ENCODE results near the gene BTBD2. TPM values are rescaled to one million over a fixed set of nuclear protein-coding genes. Genes with fewer than 3 reads are reported as not detected.

The BTBD2 gene
- total and polyA plus RNA-seq, 2 of the 13 experiments (the other 11 are each of a cell fraction or from before 2014, with no cell fraction given), result 28.1 to 45.3 TPM

GRCh38 chr19:2011169-2011568 is 4.3 kb downstream of the BTBD2 start:
- POLR2A ChIA-PET, result no interaction called here

GRCh38 chr19:2010135-2010668 is 5.3 kb downstream of the BTBD2 start:
- H3K79me2 ChIP-seq (ENCODE audit: insufficient read depth, low read length), result peaks cover 2% of the 10 kb centered on the region
- no peak overlapping the region for H3K4me3 ChIP-seq (replicated peaks in 1 of 3; ENCODE audit: insufficient read depth in 1 of 3, low read depth in 2 of 3, low read length in 3 of 3)
- H3K27ac ChIP-seq (ENCODE audit: extremely low read length, insufficient read depth, low read length), result no peak overlapping the region
- no peak for FAIRE-seq
- H2AFZ ChIP-seq (ENCODE audit: low read length), result no peak overlapping the region
- ATAC-seq, result no peak
- in situ Hi-C loops (cut with HindIII; ENCODE audit: extremely low pct_ligation_motif_present, low pct_unique_long_range_greater_than_20kb) (no loop called here), intact Hi-C loops (cut with micrococcal nuclease; ENCODE audit: unreplicated experiment) (loop anchor here (10.0 kb wide), 1 partner anchor 145 kb away; the partner anchor contains the start of gene AP3D1)
- peak; percentile 6 for TF ChIP-seq AGO1 (IDR thresholded peaks at IDR 0.05; ENCODE audit: low read depth, low read length, poor library complexity, severe bottlenecking)
- TF ChIP-seq MIER3 (CRISPR knock-in tag; IDR thresholded peaks at IDR 0.05; ENCODE audit: borderline replicate concordance), result no peak
- TF ChIP-seq HNRNPLL (IDR thresholded peaks at IDR 0.05; ENCODE audit: low read depth, low read length, poor library complexity, severe bottlenecking), result no peak
- TF ChIP-seq RBFOX2 (IDR thresholded peaks at IDR 0.05; ENCODE audit: low read depth, low read length), result 0 out of 2 replicates have a peak, but pooled peaks have one; percentile 31
- no peak for DNase-seq (ENCODE audit: low spot score)
- no peaks in the 10 kb centered on the region for H3K27me3 ChIP-seq (ENCODE audit: control insufficient read depth in 1 of 2, insufficient read depth in 2 of 2, low read length in 2 of 2)
- H4K20me1 ChIP-seq (ENCODE audit: insufficient read depth, low read length), result peaks cover 3% of the 10 kb centered on the region; the same call in 1 of the 2 replicates
- CTCF ChIA-PET (ENCODE audit: low intra/inter-chr PET ratio, low total read pairs), result no interaction called here
- no peak overlapping the region for H3K9ac ChIP-seq (ENCODE audit: insufficient read depth, low read depth, low read length)
- no peaks in the 10 kb centered on the region for H3K9me3 ChIP-seq (ENCODE audit: low read length)
- peaks cover 16% of the 10 kb centered on the region for H3K4me1 ChIP-seq (ENCODE audit: insufficient read depth, low read length)
- POLR2A ChIA-PET, result no interaction called here
- no peak overlapping the region for H3K4me2 ChIP-seq (ENCODE audit: low read depth, low read length)
- BruUV-seq (replicated peaks), result no TSS peak
- 94% methylated on average over 8 of the region's 20 CpGs for whole genome bisulfite sequencing (ENCODE audit: low lambda C conversion rate)
- H3K36me3 ChIP-seq (replicated peaks in 1 of 2; ENCODE audit: control insufficient read depth in 1 of 2, insufficient read depth in 2 of 2, low read length in 2 of 2), result no peaks in the 10 kb centered on the region

More at GRCh38 chr19:2011169-2011568, 4.3 kb downstream of the BTBD2 start:
- Histone ChIP-seq H4K20me1 (ENCODE audit: insufficient read depth, low read length) (peaks cover 2% of the 10 kb centered on the region; the same call in 1 of the 2 replicates), H3K9me3 (ENCODE audit: low read length) (no peaks in the 10 kb centered on the region), H3K27me3 (ENCODE audit: control insufficient read depth in 1 of 2, insufficient read depth in 2 of 2, low read length in 2 of 2) (no peaks in the 10 kb centered on the region), H2AFZ (ENCODE audit: low read length) (no peak overlapping the region), H3K4me3 (replicated peaks in 1 of 3; ENCODE audit: insufficient read depth in 1 of 3, low read depth in 2 of 3, low read length in 3 of 3) (no peak overlapping the region), H3K4me1 (ENCODE audit: insufficient read depth, low read length) (peaks cover 18% of the 10 kb centered on the region), H3K9ac (ENCODE audit: insufficient read depth, low read depth, low read length) (no peak overlapping the region), H3K79me2 (ENCODE audit: insufficient read depth, low read length) (peaks cover 2% of the 10 kb centered on the region), H3K36me3 (replicated peaks in 1 of 2; ENCODE audit: control insufficient read depth in 1 of 2, insufficient read depth in 2 of 2, low read length in 2 of 2) (no peaks in the 10 kb centered on the region), H3K4me2 (ENCODE audit: low read depth, low read length) (no peak overlapping the region), H3K27ac (ENCODE audit: extremely low read length, insufficient read depth, low read length) (no peak overlapping the region)
- CTCF ChIA-PET (ENCODE audit: low intra/inter-chr PET ratio, low total read pairs), result no interaction called here
- TF ChIP-seq SNAI1 (CRISPR knock-in tag; IDR thresholded peaks at IDR 0.05; ENCODE audit: borderline replicate concordance), result no peak
- TF ChIP-seq ZIK1 (CRISPR knock-in tag; IDR thresholded peaks at IDR 0.05; ENCODE audit: borderline replicate concordance, low read depth), result no peak
- TF ChIP-seq RNF2 (conservative IDR thresholded peaks at IDR 0.05; ENCODE audit: low read depth), result no peak
- peak; percentile 71 for TF ChIP-seq AGO2 (optimal IDR thresholded peaks at IDR 0.05; ENCODE audit: low read depth, low read length)
- no peak for TF ChIP-seq FIP1L1 (IDR thresholded peaks at IDR 0.05; ENCODE audit: borderline replicate concordance, insufficient read depth, low read depth, low read length)
- peak; percentile 77 for TF ChIP-seq AGO1 (IDR thresholded peaks at IDR 0.05; ENCODE audit: low read depth, low read length, poor library complexity, severe bottlenecking)
- peak; percentile 46; the same call in 1 of the 2 replicates for TF ChIP-seq RBFOX2 (IDR thresholded peaks at IDR 0.05; ENCODE audit: low read depth, low read length)
- WGBS (ENCODE audit: low lambda C conversion rate), result 95% methylated on average over 12 of the region's 12 CpGs
- no TSS peak for BruUV-seq (replicated peaks)
- in situ Hi-C loops (cut with HindIII; ENCODE audit: extremely low pct_ligation_motif_present, low pct_unique_long_range_greater_than_20kb) (no loop called here), intact Hi-C loops (cut with micrococcal nuclease; ENCODE audit: unreplicated experiment) (loop anchor here (10.0 kb wide), 1 partner anchor 144 kb away; the partner anchor contains the start of gene AP3D1)
- no peak for DNase-seq (ENCODE audit: low spot score)
- no peak for FAIRE-seq
- ATAC-seq, result no peak

Measured in HepG2 (cell line).